ENCODE data around the gene BCKDHB. TPM values are rescaled to one million over a fixed set of nuclear protein-coding genes. Genes with fewer than 3 reads are reported as not detected.

The BCKDHB gene
- total and polyA plus RNA-seq, 2 of the 4 experiments (the other 2 are of a cell fraction), result 11.2 to 11.8 TPM

- in situ Hi-C loops (cut with MboI; ENCODE audit: low sequenced_read_pairs) (no loop called here), intact Hi-C loops (cut with micrococcal nuclease) (loop anchor here (10.0 kb wide), 1 partner anchor 91 kb away; no protein-coding TSS in a partner anchor), dilution Hi-C loops (cut with HindIII; ENCODE audit: low sequenced_read_pairs, unreplicated experiment) (no loop called here)
- H4K91ac ChIP-seq (ENCODE audit: insufficient read depth, low read depth, low read length), result no peak overlapping the region
- H3K18ac ChIP-seq (ENCODE audit: low read depth, low read length), result no peak overlapping the region
- H2BK120ac ChIP-seq (ENCODE audit: low read depth, low read length), result no peak overlapping the region
- H2BK15ac ChIP-seq (ENCODE audit: low read depth, low read length), result no peak overlapping the region
- 100% methylated on average over 1 of the region's 5 CpGs; no CpG with 5 or more reads in 1 of the 2 experiments for WGBS, 2 experiments (ENCODE audit: extremely low coverage in 2 of 2, insufficient read length in 1 of 2)
- H3K79me1 ChIP-seq (ENCODE audit: low read depth in 1 of 2, low read length in 2 of 2), result no peaks in the 10 kb centered on the region
- ATAC-seq (ENCODE audit: low read depth) (no peak), DNase-seq (no peak)
- H3K4me1 ChIP-seq (ENCODE audit: control insufficient read depth, insufficient read depth, low read length), result no peaks in the 10 kb centered on the region; the same call in 1 of the 2 replicates
- H3K27ac ChIP-seq (ENCODE audit: insufficient read depth, low read length), result no peak overlapping the region
- no peak overlapping the region for H3K4me3 ChIP-seq (ENCODE audit: insufficient read depth, low read depth, low read length)
- no peak overlapping the region for H2BK20ac ChIP-seq (ENCODE audit: low read depth, low read length)
- BruUV-seq (replicated peaks), result no TSS peak
- H4K8ac ChIP-seq (ENCODE audit: low read depth in 2 of 2, low read length in 2 of 2), result no peak overlapping the region
- H3K36me3 ChIP-seq (ENCODE audit: control insufficient read depth, insufficient read depth, low read length), result no peaks in the 10 kb centered on the region; the same call in 1 of the 2 replicates
- POLR2A ChIA-PET (ENCODE audit: unreplicated experiment), result no interaction called here
- no peaks in the 10 kb centered on the region for H4K20me1 ChIP-seq (ENCODE audit: insufficient read depth, low read length)
- CTCF ChIA-PET, result no interaction called here
- no peak for TF ChIP-seq CEBPB (IDR thresholded peaks at IDR 0.05; ENCODE audit: low read depth, low read length)
- no peak for TF ChIP-seq ELK1 (IDR thresholded peaks at IDR 0.05; ENCODE audit: borderline replicate concordance, low read depth, low read length)
- no peak for TF ChIP-seq MAFK (IDR thresholded peaks at IDR 0.05; ENCODE audit: low read depth, low read length)
- TF ChIP-seq CHD1 (IDR thresholded peaks at IDR 0.05; ENCODE audit: low read depth, low read length), result no peak
- no peak for TF ChIP-seq POLR2A (IDR thresholded peaks at IDR 0.05; ENCODE audit: low read depth, low read length)
- no peak for TF ChIP-seq RAD21 (IDR thresholded peaks at IDR 0.05; ENCODE audit: low read length)
- no peak for TF ChIP-seq FOS (IDR thresholded peaks at IDR 0.05; ENCODE audit: low read depth, low read length)
- no peak overlapping the region for H2AK5ac ChIP-seq (ENCODE audit: low read depth, low read length)
- no peaks in the 10 kb centered on the region for H3K9me3 ChIP-seq (ENCODE audit: control insufficient read depth, insufficient read depth, low read length)
- H3K23ac ChIP-seq (ENCODE audit: low read depth, low read length), result no peak overlapping the region
- H3K4ac ChIP-seq (ENCODE audit: low read depth, low read length), result no peak overlapping the region
- no peak overlapping the region for H3K9ac ChIP-seq (ENCODE audit: low read depth, low read length)
- no peak overlapping the region for H2AFZ ChIP-seq (replicated peaks; ENCODE audit: low read length, poor library complexity)
- no peak overlapping the region for H4K5ac ChIP-seq (ENCODE audit: low read depth, low read length)
- no peak overlapping the region for H3K14ac ChIP-seq (replicated peaks; ENCODE audit: low read depth, low read length)
- H3K27me3 ChIP-seq (ENCODE audit: control insufficient read depth, insufficient read depth, low read length), result no peaks in the 10 kb centered on the region
- no peak overlapping the region for H2AK9ac ChIP-seq (replicated peaks; ENCODE audit: low read depth, low read length, poor library complexity)
- no peak overlapping the region for H3K56ac ChIP-seq (ENCODE audit: extremely low read depth, insufficient read depth, low read length)
- H3K4me2 ChIP-seq (ENCODE audit: low read depth, low read length), result no peak overlapping the region
- no peaks in the 10 kb centered on the region for H3K9me1 ChIP-seq (ENCODE audit: insufficient read depth, low read length)
- no peak overlapping the region for H2BK5ac ChIP-seq (ENCODE audit: low read depth, low read length, poor library complexity, severe bottlenecking)
Observed at GRCh38 chr6:80233958-80234357, 127.5 kb downstream of the BCKDHB start.

Data from IMR-90 (cell line).